K562 (cell line): ENCODE results near the gene ACTR3. TPM values are rescaled to one million over a fixed set of nuclear protein-coding genes. Genes with fewer than 3 reads are reported as not detected.

ENCODE experiments used
- ARID2 ChIP-seq: fragments of 450-650 bp; IDR thresholded peaks from 2 replicates; pipeline ENCODE4 v1.6.1; 2017; ENCODE audit warnings: antibody characterized with exemption, mild to moderate bottlenecking
- BRD4 ChIP-seq: fragments of 200-600 bp; sonication (generic); IDR thresholded peaks from 2 replicates; pipeline ENCODE4 v1.6.1; 2017; ENCODE audit warnings: inconsistent platforms
- CAMTA2 ChIP-seq: fragments of 250-450 bp; sonication (Bioruptor Pico); conservative IDR thresholded peaks from 2 replicates; pipeline ENCODE4 v1.5.1; 2022
- EGR1 ChIP-seq: fragments of 450-650 bp; conservative IDR thresholded peaks from 2 replicates; pipeline ENCODE4 v1.6.1; 2017; ENCODE audit warnings: mild to moderate bottlenecking
- HNRNPK ChIP-seq: fragments of 200-400 bp; formaldehyde crosslinking; IDR thresholded peaks from one replicate; pipeline ENCODE4 v1.6.1; 2018; ENCODE audit warnings: mild to moderate bottlenecking, low read depth, low read length; ENCODE audit not compliant: poor library complexity, severe bottlenecking
- HNRNPUL1 ChIP-seq: fragments of 200-400 bp; formaldehyde crosslinking; IDR thresholded peaks from 2 replicates; pipeline ENCODE4 v1.6.1; 2017; ENCODE audit warnings: low read length
- NCOR1 ChIP-seq: fragments of 450-650 bp; IDR thresholded peaks from 2 replicates; pipeline ENCODE4 v1.6.1; 2016; ENCODE audit warnings: mild to moderate bottlenecking, moderate library complexity
- NONO ChIP-seq, 2 experiments: fragments of 200-400 bp in 1 of 2; fragments of 450-650 bp in 1 of 2; formaldehyde crosslinking in 1 of 2; IDR thresholded peaks; 2 replicates each; pipeline ENCODE4 v1.6.1; 2017; ENCODE audit warnings: low read depth in 2 of 2, mild to moderate bottlenecking in 2 of 2, moderate library complexity in 2 of 2, low read length in 1 of 2
- PHF8 ChIP-seq: fragments of 200-600 bp; sonication (generic); IDR thresholded peaks from 2 replicates; pipeline ENCODE4 v1.6.1; 2012; ENCODE audit warnings: mixed run types, mild to moderate bottlenecking, inconsistent platforms, low read length, moderate library complexity, borderline replicate concordance
- SAP30 ChIP-seq: fragments of 200-600 bp; sonication (generic); IDR thresholded peaks from 2 replicates; pipeline ENCODE4 v1.6.1; 2012; ENCODE audit warnings: borderline replicate concordance, low read depth, mild to moderate bottlenecking, moderate library complexity, low read length, control low read depth, inconsistent platforms; ENCODE audit not compliant: insufficient read depth, poor library complexity, severe bottlenecking
- SMARCC2 ChIP-seq: fragments of 450-650 bp; IDR thresholded peaks from 2 replicates; pipeline ENCODE4 v1.6.1; 2017; ENCODE audit warnings: antibody characterized with exemption, moderate library complexity, mild to moderate bottlenecking, low read depth
- TBL1XR1 ChIP-seq, 2 experiments: IDR thresholded peaks; 2 replicates each; pipeline ENCODE4 v1.6.1; 2012; ENCODE audit warnings: improper control_type of control experiment in 2 of 2, low read length in 2 of 2, mild to moderate bottlenecking in 1 of 2
- TRIM28 ChIP-seq: fragments of 450-650 bp; IDR thresholded peaks from 2 replicates; pipeline ENCODE4 v1.6.1; 2017
- ZFP36 ChIP-seq: fragments of 150-350 bp; IDR thresholded peaks from 2 replicates; pipeline ENCODE4 v1.6.1; 2018; ENCODE audit warnings: low read length, low read depth; ENCODE audit not compliant: partially characterized antibody
- ZSCAN32 ChIP-seq: fragments of 450-650 bp; formaldehyde crosslinking; IDR thresholded peaks from 2 replicates; pipeline ENCODE4 v1.4.0; 2020; ENCODE audit warnings: mild to moderate bottlenecking, moderate library complexity
- polyA plus RNA-seq, 8 experiments: library from polyadenylated mRNA; depleted of rRNA in 4 of 8; stranded (reverse) in 5 of 8; unstranded in 3 of 8; fragments of >200 nt; fragmentation: Nextera tagmentation in 2 of 8; fragmentation: Illumina TruSeq in 1 of 8; extraction: Ambion mirVana in 2 of 8; extraction: Trizol in 1 of 8; gene quantifications; 2 replicates each; pipeline versions ENCODE4 v1.2.1 to v1.2.3, GENCODE V29; 2011 to 2014; ENCODE audit warnings: inconsistent platforms in 1 of 8, missing spikeins in 1 of 8
- total RNA-seq, 7 experiments: library from RNA; depleted of rRNA in 6 of 7; stranded (reverse); fragments of >200 nt in 6 of 7; fragmentation: Illumina TruSeq in 2 of 7; extraction: Trizol in 2 of 7; gene quantifications; 2 replicates each; pipeline versions ENCODE4 v1.2.1 to v1.2.3, GENCODE V29; 2011 to 2021; ENCODE audit warnings: low replicate concordance in 1 of 7
- TF ChIP-seq, protein P1 (sequence below): fragments of 450-650 bp; formaldehyde crosslinking; IDR thresholded peaks from 2 replicates; pipeline ENCODE4 v1.4.0; 2020; ENCODE audit warnings: mild to moderate bottlenecking, mixed read lengths
- TF ChIP-seq, protein P2 (sequence below): sonication (generic); formaldehyde crosslinking; IDR thresholded peaks from 2 replicates; pipeline ENCODE4 v1.8.1; 2022; ENCODE audit warnings: missing genetic modification reagents
- TF ChIP-seq, protein P3 (sequence below): sonication (generic); formaldehyde crosslinking; IDR thresholded peaks from 2 replicates; pipeline ENCODE4 v1.8.0; 2023; ENCODE audit warnings: mild to moderate bottlenecking, missing genetic modification reagents

The ACTR3 gene
- total and polyA plus RNA-seq, 9 of the 15 experiments (the other 6 are each of a cell fraction or from before 2014, with no cell fraction given) = 49.0 to 354 (median 249) TPM

GRCh38 chr2:113890253-113891235 lies 655 bp downstream of the ACTR3 start (continued):
- TF ChIP-seq, protein P1, sequence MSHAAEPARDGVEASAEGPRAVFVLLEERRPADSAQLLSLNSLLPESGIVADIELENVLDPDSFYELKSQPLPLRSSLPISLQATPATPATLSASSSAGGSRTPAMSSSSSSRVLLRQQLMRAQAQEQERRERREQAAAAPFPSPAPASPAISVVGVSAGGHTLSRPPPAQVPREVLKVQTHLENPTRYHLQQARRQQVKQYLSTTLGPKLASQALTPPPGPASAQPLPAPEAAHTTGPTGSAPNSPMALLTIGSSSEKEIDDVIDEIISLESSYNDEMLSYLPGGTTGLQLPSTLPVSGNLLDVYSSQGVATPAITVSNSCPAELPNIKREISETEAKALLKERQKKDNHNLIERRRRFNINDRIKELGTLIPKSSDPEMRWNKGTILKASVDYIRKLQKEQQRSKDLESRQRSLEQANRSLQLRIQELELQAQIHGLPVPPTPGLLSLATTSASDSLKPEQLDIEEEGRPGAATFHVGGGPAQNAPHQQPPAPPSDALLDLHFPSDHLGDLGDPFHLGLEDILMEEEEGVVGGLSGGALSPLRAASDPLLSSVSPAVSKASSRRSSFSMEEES (CRISPR knock-in tag) = 0 out of 2 replicates have a peak, but pooled peaks have one; percentile 2
- TF ChIP-seq ZFP36 = peak; percentile 20
- no peak for TF ChIP-seq HNRNPUL1
- no peak for TF ChIP-seq TRIM28
- TF ChIP-seq ZSCAN32 = 0 out of 2 replicates have a peak, but pooled peaks have one; percentile 2
- no peak for TF ChIP-seq HNRNPK
- peak; percentile 43 for TF ChIP-seq EGR1
- TF ChIP-seq, protein P2, sequence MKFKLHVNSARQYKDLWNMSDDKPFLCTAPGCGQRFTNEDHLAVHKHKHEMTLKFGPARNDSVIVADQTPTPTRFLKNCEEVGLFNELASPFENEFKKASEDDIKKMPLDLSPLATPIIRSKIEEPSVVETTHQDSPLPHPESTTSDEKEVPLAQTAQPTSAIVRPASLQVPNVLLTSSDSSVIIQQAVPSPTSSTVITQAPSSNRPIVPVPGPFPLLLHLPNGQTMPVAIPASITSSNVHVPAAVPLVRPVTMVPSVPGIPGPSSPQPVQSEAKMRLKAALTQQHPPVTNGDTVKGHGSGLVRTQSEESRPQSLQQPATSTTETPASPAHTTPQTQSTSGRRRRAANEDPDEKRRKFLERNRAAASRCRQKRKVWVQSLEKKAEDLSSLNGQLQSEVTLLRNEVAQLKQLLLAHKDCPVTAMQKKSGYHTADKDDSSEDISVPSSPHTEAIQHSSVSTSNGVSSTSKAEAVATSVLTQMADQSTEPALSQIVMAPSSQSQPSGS (CRISPR knock-in tag) = 0 out of 2 replicates have a peak, but pooled peaks have one; percentile 34
- no peak for TF ChIP-seq SMARCC2
- no peak for TF ChIP-seq CAMTA2 (CRISPR knock-in tag)
- TF ChIP-seq TBL1XR1 (IDR thresholded peaks at IDR 0.05; ENCODE audit: low read length in 2 of 2) = 0 out of 4 replicates have a peak, but pooled peaks of 1 of the 2 experiments have one; percentile 22
- TF ChIP-seq ARID2 = no peak
- TF ChIP-seq NCOR1 = no peak
- no peak for TF ChIP-seq SAP30
- TF ChIP-seq, protein P3, sequence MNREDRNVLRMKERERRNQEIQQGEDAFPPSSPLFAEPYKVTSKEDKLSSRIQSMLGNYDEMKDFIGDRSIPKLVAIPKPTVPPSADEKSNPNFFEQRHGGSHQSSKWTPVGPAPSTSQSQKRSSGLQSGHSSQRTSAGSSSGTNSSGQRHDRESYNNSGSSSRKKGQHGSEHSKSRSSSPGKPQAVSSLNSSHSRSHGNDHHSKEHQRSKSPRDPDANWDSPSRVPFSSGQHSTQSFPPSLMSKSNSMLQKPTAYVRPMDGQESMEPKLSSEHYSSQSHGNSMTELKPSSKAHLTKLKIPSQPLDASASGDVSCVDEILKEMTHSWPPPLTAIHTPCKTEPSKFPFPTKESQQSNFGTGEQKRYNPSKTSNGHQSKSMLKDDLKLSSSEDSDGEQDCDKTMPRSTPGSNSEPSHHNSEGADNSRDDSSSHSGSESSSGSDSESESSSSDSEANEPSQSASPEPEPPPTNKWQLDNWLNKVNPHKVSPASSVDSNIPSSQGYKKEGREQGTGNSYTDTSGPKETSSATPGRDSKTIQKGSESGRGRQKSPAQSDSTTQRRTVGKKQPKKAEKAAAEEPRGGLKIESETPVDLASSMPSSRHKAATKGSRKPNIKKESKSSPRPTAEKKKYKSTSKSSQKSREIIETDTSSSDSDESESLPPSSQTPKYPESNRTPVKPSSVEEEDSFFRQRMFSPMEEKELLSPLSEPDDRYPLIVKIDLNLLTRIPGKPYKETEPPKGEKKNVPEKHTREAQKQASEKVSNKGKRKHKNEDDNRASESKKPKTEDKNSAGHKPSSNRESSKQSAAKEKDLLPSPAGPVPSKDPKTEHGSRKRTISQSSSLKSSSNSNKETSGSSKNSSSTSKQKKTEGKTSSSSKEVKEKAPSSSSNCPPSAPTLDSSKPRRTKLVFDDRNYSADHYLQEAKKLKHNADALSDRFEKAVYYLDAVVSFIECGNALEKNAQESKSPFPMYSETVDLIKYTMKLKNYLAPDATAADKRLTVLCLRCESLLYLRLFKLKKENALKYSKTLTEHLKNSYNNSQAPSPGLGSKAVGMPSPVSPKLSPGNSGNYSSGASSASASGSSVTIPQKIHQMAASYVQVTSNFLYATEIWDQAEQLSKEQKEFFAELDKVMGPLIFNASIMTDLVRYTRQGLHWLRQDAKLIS = peak; percentile 66; the same call in 1 of the 2 replicates
- peak; percentile 93 for TF ChIP-seq BRD4
- TF ChIP-seq NONO (IDR thresholded peaks at IDR 0.05; ENCODE audit: low read depth in 2 of 2, low read length in 1 of 2) = peak; percentile 23 to 53; a peak in 1 of 4 replicates
- peak; percentile 22 for TF ChIP-seq PHF8
